Ectodermal cell (in vitro differentiated cells): ENCODE results near the gene CEACAM18.

Experiments used
- H3K27ac ChIP-seq: 2 replicates; pipeline ENCODE4 v1.7.0; 2013; ENCODE audit warnings: mild to moderate bottlenecking, low read depth, low read length; ENCODE audit not compliant: insufficient read depth, poor library complexity, severe bottlenecking
- H3K27me3 ChIP-seq: 2 replicates; pipeline ENCODE4 v1.7.0; 2013; ENCODE audit warnings: mild to moderate bottlenecking, low read length; ENCODE audit not compliant: insufficient read depth, control insufficient read depth, poor library complexity, severe bottlenecking
- H3K36me3 ChIP-seq: one replicate; pipeline ENCODE4 v1.7.0; 2013; ENCODE audit warnings: low read length; ENCODE audit not compliant: control insufficient read depth, insufficient read depth
- H3K4me1 ChIP-seq: one replicate; pipeline ENCODE4 v1.7.0; 2013; ENCODE audit warnings: low read length; ENCODE audit not compliant: control insufficient read depth, insufficient read depth
- H3K4me3 ChIP-seq: 2 replicates; pipeline ENCODE4 v1.7.0; 2013; ENCODE audit warnings: low read depth, low read length, control low read depth; ENCODE audit not compliant: insufficient read depth
- H3K9me3 ChIP-seq: 2 replicates; pipeline ENCODE4 v1.7.0; 2013; ENCODE audit warnings: mild to moderate bottlenecking, low read length, moderate library complexity; ENCODE audit not compliant: control insufficient read depth
- WGBS, 2 experiments: methylation state at CpG; one replicate each; pipeline ENCODE4 v1.1.7; 2013; ENCODE audit warnings: missing lambda C conversion rate in 2 of 2; 5-methylcytosine and 5-hydroxymethylcytosine counted together

The CEACAM18 gene

DNA sequence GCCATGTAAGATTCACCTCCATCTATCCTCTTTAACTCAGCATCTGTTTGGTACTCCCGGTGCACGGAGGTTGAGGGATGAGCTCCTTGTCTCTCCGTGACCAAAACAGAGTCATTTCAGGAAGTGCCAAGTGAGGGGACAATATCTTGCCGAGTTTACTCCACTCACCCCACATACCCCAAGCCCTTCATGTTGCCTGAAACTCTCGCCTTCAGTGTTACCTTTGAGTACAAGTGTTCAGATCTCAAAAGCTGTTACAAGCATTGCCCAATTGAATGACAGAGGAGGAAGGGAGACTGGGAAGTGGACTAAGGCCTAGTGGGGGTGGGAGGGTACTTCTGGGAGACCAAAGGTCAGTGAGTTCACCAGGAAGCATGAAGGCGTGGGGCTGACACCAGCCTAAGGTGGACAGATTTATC, 29.3 kb downstream of the CEACAM18 start:
- Histone ChIP-seq H3K27me3 (no peaks in the 10 kb centered on the region), H3K36me3 (no peaks in the 10 kb centered on the region), H3K27ac (no peak overlapping the region), H3K4me1 (no peaks in the 10 kb centered on the region), H3K4me3 (no peak overlapping the region), H3K9me3 (no peaks in the 10 kb centered on the region)
- 71 to 72% methylated on average over 6 of the region's 6 CpGs for WGBS, 2 experiments

DNA sequence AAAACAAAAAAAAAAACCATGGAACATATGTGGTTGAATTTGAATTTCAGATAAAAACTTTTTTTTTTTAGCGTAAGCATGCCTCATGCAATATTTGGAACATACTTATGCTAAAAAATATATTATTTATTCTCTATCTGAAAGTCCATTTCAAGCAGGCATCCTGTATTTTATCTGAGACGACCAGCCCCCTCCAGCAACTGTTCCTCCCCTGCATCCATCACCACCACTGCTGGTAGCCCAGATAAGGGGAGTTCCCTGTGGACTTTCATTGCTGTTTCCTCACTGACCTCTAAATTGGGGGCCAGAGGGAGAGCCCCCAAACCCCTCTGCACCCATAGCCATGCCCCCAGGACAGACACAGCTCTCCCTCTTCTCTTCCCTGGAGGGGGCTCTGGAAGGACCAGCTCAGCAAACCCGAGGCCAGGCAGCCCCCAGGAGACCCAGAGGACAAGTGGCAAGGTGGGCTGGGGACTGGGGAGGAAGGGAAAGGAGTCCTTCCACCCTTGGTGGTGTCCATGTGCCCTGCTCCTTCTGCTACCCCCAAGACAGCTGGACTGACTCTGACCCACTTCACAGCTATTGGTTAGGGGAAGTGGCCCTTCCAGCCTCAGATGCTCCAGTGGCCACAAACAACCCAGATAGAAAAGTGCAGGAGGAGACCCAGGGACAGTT, 29.9 kb downstream of the CEACAM18 start:
- H3K27me3 ChIP-seq, result no peaks in the 10 kb centered on the region
- no peaks in the 10 kb centered on the region for H3K4me1 ChIP-seq
- no peak overlapping the region for H3K4me3 ChIP-seq
- H3K27ac ChIP-seq, result no peak overlapping the region
- H3K36me3 ChIP-seq, result no peaks in the 10 kb centered on the region
- H3K9me3 ChIP-seq, result no peaks in the 10 kb centered on the region
- 33 to 53% methylated on average over 2 of the region's 3 CpGs for WGBS, 2 experiments

DNA sequence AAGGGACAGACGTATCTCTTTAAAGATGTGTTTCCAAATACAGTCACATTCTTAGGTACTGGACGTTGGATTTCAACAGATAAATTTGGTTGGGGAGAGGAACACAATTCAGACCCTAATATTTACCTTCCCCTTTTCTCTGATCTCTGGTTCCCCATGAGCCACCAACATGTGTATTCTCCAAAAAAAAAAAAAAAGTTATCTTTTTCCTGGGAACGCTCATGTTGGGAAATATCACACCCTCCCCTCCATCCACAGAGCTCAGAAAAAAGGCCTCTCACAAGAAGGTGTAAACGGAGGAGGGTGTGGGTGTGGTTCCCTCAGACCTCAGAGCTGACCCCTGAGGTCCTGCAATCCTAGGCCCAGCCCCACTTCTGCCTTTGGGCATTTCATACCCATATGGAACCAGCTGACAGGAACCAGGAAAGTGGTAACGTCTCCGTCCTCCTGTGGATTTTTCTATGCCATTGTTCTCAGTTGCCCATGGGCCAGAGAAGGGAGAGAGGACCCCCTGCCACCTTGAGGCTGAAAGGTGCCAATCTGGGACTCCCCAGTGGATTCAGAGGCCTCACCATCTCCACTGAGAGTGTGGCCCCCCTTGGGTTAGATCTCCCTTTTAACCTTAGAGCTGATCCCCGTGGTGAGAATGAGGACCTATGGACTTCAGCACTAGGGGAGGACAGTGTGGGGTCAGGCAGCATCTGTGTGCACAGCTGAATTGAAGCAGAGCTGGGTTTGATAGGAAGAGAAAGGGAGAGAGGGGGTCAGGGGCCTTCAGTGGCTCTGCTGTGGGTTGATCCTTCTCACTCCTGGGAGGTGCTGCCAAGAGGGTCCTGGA, 31.7 kb downstream of the CEACAM18 start:
- H3K27me3 ChIP-seq, result no peaks in the 10 kb centered on the region
- no peaks in the 10 kb centered on the region for H3K4me1 ChIP-seq
- H3K4me3 ChIP-seq, result no peak overlapping the region
- H3K27ac ChIP-seq, result no peak overlapping the region
- H3K36me3 ChIP-seq, result no peaks in the 10 kb centered on the region
- WGBS, 2 experiments, result 63 to 70% methylated on average over 6 to 7 of the region's 7 CpGs
- no peaks in the 10 kb centered on the region for H3K9me3 ChIP-seq

DNA sequence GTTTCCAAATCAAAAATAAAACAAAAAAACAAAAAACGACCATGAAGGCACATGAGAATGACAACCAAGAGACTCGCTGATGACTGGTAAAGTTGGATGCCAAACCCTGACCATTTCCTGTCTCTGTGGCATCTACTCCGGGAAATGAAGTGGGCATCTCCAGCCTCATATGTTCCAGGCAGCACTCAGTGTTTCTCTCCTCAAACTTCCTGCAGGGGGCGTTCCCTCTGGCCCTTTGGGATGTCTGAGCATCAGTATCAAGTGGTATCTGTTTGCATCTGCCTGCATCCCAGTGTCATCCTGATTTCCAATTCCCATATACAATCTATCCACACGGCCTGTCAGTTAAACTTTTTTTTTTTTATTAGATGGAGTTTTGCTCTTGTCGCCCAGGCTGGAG, 33.0 kb downstream of the CEACAM18 start:
- H3K27ac ChIP-seq, result no peak overlapping the region
- no peaks in the 10 kb centered on the region for H3K4me1 ChIP-seq
- no peaks in the 10 kb centered on the region for H3K9me3 ChIP-seq
- no peaks in the 10 kb centered on the region for H3K27me3 ChIP-seq
- H3K4me3 ChIP-seq, result no peak overlapping the region
- no peaks in the 10 kb centered on the region for H3K36me3 ChIP-seq
- WGBS, 2 experiments, result 25% methylated on average over 5 to 6 of the region's 6 CpGs

DNA sequence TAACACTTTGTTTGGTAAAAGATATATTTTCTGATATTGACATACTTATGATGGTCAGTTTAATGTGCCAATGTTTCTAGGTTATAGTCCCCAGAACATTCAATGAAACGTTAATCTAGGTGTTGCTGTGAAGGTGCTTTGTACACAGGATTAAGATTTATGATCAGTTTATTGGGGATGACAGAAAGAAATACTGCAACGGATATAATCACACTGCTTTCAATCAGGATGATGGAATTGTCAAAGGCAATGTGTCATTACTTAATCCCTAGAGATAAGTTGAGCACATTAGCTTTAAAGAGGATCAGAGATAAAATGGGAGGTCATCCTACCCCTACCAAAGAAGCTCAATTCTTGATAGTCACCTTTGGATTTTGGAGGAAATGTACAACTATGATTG, 35.6 kb downstream of the CEACAM18 start:
- 45 to 55% methylated on average over 2 of the region's 2 CpGs for WGBS, 2 experiments
- no peaks in the 10 kb centered on the region for H3K36me3 ChIP-seq
- no peak overlapping the region for H3K27ac ChIP-seq
- H3K4me1 ChIP-seq, result no peaks in the 10 kb centered on the region
- H3K4me3 ChIP-seq, result no peak overlapping the region
- H3K9me3 ChIP-seq, result no peaks in the 10 kb centered on the region
- no peaks in the 10 kb centered on the region for H3K27me3 ChIP-seq

DNA sequence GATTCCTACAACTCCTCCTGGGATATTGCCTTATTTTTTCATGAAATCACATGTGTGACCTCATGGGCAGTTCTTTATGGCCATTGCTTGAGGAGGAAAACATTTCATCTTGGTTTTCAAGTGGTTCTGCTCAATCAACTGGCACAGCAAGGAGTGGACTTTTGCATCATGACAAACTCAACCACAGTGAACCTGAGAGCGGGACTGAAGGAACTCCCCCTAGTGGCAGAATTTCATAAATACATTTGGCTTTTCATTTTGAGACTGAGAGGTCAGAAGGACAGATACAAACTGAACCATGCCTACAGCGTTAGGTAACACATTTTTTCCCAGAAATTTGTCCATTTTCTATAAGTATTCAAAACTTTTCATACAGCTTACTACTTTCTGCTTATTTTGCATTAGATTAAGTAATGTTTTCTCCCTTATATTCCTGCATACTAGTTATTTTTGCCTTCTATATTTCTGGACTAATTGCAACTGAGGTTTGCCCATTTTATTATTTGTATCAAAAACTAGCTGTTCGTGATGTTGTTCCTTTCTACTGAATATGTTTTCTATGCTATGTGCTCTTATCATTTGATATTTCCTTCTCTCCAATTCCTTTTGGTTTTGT, 36.6 kb downstream of the CEACAM18 start:
- WGBS, 2 experiments, result 13 to 14% methylated on average over 2 of the region's 3 CpGs
- no peaks in the 10 kb centered on the region for H3K36me3 ChIP-seq
- no peaks in the 10 kb centered on the region for H3K9me3 ChIP-seq
- no peaks in the 10 kb centered on the region for H3K27me3 ChIP-seq
- H3K4me1 ChIP-seq, result no peaks in the 10 kb centered on the region
- no peak overlapping the region for H3K4me3 ChIP-seq
- no peak overlapping the region for H3K27ac ChIP-seq

DNA sequence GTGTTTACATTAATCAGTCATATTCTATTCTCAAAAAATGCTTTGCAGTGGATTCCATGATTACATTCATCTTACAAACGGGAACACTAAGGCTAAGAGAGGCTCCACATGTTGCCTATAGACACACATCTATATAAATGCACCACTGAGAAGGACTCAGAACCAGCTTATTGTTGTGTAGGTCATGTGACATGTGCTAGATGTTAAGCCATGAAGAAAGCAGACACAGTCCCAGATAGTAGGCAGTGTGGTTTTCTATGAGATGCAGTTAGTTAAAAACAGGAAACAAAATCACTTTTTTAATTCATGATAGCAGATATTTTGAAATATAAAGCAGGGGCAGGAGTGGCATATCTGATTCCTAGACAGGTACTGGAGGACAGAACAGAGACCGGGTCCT, 42.4 kb downstream of the CEACAM18 start:
- no peaks in the 10 kb centered on the region for H3K36me3 ChIP-seq
- H3K4me1 ChIP-seq, result no peaks in the 10 kb centered on the region
- 32 to 56% methylated on average over 2 of the region's 2 CpGs for WGBS, 2 experiments
- H3K4me3 ChIP-seq, result no peak overlapping the region
- no peak overlapping the region for H3K27ac ChIP-seq
- peaks cover 4% of the 10 kb centered on the region for H3K27me3 ChIP-seq
- H3K9me3 ChIP-seq, result no peaks in the 10 kb centered on the region

DNA sequence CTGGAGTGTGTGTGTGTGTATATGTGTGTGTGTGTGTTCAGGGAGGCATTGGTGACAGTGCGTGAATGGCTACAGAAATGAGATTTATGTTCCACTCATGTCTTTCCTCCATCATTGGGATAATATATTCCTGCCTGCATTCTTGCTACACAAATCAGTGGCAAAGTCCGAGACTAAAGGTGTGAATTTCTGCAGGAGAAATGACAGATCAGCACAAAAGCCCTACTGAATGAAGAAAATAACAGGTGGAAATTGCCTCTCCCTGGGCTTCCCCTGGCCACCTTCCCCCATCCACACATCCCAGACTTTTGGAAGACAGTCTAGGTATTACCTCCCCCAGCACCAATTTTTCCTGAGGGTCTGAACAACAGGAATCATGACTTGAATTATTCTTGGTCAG, 43.0 kb downstream of the CEACAM18 start:
- Histone ChIP-seq H3K4me3 (no peak overlapping the region), H3K27me3 (peaks cover 4% of the 10 kb centered on the region), H3K36me3 (no peaks in the 10 kb centered on the region), H3K27ac (no peak overlapping the region), H3K9me3 (no peaks in the 10 kb centered on the region), H3K4me1 (no peaks in the 10 kb centered on the region)
- 84 to 89% methylated on average over 2 of the region's 2 CpGs for WGBS, 2 experiments

DNA sequence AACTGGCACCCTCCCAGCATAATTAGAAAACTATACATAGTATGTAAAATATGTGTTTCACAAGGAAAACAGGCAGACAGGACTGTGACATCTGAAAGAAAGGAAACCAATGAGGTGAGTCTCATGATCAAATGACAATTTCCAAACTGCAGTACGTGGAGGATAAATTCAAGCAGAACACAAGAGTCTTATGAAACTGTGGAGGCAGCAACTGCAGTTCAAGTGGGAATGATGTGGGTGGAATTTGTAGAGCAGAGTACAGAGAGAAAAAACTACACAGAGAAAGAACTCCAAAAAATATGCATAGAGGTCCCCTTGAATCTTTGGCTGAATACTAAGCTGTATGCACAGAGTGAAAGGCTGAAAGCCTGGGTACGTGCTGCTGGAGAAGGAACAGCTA, 43.4 kb downstream of the CEACAM18 start:
- WGBS, 2 experiments, result 64 to 82% methylated on average over 2 of the region's 2 CpGs
- Histone ChIP-seq H3K27ac (no peak overlapping the region), H3K27me3 (peaks cover 4% of the 10 kb centered on the region), H3K4me1 (no peaks in the 10 kb centered on the region), H3K4me3 (no peak overlapping the region), H3K36me3 (no peaks in the 10 kb centered on the region), H3K9me3 (no peaks in the 10 kb centered on the region)

DNA sequence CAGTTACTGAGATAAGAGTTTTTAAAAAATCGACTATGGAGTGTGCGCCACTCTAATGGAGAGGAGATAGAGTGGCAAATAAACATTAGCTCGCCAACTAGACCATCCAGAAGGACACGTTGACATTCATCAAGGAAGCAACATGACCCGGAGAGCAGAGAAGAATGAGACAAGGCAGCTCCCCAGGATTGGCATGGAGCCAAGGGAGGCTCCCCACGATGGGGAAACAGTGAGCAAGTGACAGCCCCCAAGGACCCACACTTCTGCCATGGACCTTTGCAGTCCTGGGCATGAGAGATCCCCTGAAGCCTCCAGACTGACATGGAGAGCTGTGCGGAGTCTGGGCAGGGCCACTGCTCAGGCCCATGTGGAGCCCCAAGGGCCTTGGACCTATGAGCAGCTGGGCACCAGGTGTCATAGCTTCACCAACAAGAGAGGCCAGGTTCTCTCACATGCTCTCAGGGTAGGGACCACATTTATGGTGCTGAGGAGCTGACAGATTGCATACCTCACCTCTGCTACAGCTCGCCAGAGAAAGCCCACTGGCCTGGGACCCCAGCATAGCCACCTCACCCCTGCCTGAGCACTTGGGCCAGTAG, 46.4 kb downstream of the CEACAM18 start:
- Histone ChIP-seq H3K9me3 (no peaks in the 10 kb centered on the region), H3K4me1 (no peaks in the 10 kb centered on the region), H3K27me3 (peaks cover 14% of the 10 kb centered on the region), H3K36me3 (no peaks in the 10 kb centered on the region), H3K27ac (no peak overlapping the region), H3K4me3 (no peak overlapping the region)
- 79 to 89% methylated on average over 8 of the region's 8 CpGs for WGBS, 2 experiments
